Spinal cord (tissue), 10 donors: ENCODE data around the gene DPP6. TPM values are rescaled to one million over a fixed set of nuclear protein-coding genes. Genes with fewer than 3 reads are reported as not detected.
A peak's percentile ranks its signal among the peaks of the same experiment; 100 is the strongest.

Experiments used
- DNase-seq, 6 donors: peaks; one replicate each; pipeline versions ENCODE4 v3.0.0 to v3.0.0-alpha.2; 2013 to 2015; ENCODE audit warnings: low spot score in 6 of 6, low read depth in 4 of 6
- H3K27ac ChIP-seq: one replicate; pipeline ENCODE4 v1.5.1; 2013; ENCODE audit warnings: low read depth, low read length, control low read depth
- H3K27me3 ChIP-seq: one replicate; pipeline ENCODE4 v1.6.1; 2013; ENCODE audit warnings: low read length; ENCODE audit not compliant: control insufficient read depth, insufficient read depth
- H3K36me3 ChIP-seq: one replicate; pipeline ENCODE4 v1.6.1; 2013; ENCODE audit warnings: low read length; ENCODE audit not compliant: control insufficient read depth, insufficient read depth
- H3K4me1 ChIP-seq: one replicate; pipeline ENCODE4 v1.6.1; 2013; ENCODE audit warnings: low read length; ENCODE audit not compliant: control insufficient read depth, insufficient read depth
- H3K4me3 ChIP-seq: one replicate; pipeline ENCODE4 v1.5.1; 2013; ENCODE audit warnings: low read depth, low read length, control low read depth
- H3K9me3 ChIP-seq: one replicate; pipeline ENCODE4 v1.6.1; 2013; ENCODE audit warnings: low read length; ENCODE audit not compliant: control insufficient read depth, insufficient read depth
- WGBS: methylation state at CpG from one replicate; pipeline ENCODE4 v1.1.5; 2013; ENCODE audit warnings: missing lambda C conversion rate; ENCODE audit not compliant: insufficient coverage; 5-methylcytosine and 5-hydroxymethylcytosine counted together
- polyA plus RNA-seq, 2 donors: library from polyadenylated mRNA; unstranded; fragments of 120-200 nt; gene quantifications; one replicate each; pipeline ENCODE4 v1.2.1, GENCODE V29; 2013; ENCODE audit not compliant: insufficient read length in 2 of 2
- total RNA-seq, 2 donors: library from RNA; depleted of rRNA in 1 of 2; stranded (reverse); fragments of 120-200 nt in 1 of 2; fragments of >200 nt in 1 of 2; gene quantifications; one replicate each; pipeline versions ENCODE4 v1.2.3 to v1.2.4, GENCODE V29; 2013 to 2014
- donor health status: healthy.

Gene DPP6
- total and polyA plus RNA-seq, 4 donors: 36.3 to 104 (median 78.5) TPM

DNA sequence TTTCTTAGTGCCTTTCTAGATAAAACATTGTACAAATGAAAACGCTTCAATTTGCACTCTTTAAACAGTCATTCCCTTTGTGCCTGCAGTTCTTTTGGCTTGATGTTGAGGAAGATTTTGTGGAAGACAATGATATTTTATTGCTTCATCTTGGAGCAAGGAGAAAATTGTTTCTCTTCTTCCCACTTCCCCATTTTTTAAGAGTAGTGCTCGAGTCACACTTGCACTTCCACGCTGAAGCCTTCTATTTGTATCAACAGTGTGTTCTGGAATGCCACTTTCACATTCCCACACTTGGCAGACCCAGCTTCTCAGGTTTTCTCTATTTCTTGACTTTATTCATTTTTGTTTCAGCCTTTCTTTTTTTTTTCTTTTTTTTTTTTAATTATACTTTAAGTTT is 581.4 kb downstream of the DPP6 start:
- no CpG with 5 or more reads among the region's 3 CpGs for whole genome bisulfite sequencing
- Histone ChIP-seq H3K9me3 (no peaks in the 10 kb centered on the region), H3K4me1 (peaks cover 4% of the 10 kb centered on the region), H3K27ac (no peak overlapping the region), H3K4me3 (no peak overlapping the region), H3K36me3 (no peaks in the 10 kb centered on the region), H3K27me3 (no peaks in the 10 kb centered on the region)
- DNase-seq: no peak

DNA sequence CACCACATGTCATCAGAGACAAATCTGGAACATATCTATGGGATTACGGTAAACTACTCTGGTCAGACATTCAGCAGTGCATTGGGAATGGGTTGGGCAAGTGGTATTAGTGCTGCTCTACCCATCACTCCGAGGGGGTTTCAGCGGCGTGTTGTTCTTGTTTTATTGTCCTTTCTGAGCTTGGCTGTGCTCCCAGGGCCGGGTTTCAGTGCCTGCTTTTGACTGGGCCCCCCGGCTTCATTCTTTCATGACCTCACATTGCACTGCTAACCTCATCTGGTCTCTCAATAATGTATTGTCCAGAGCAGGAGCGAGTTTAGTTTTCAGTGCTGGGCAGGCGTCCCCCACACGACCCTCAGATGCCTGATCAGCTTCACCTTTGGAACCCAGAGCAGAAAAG is 586.1 kb downstream of the DPP6 start:
- H3K27me3 ChIP-seq: no peaks in the 10 kb centered on the region
- peaks cover 4% of the 10 kb centered on the region for H3K4me1 ChIP-seq
- no peaks in the 10 kb centered on the region for H3K9me3 ChIP-seq
- H3K36me3 ChIP-seq: no peaks in the 10 kb centered on the region
- peak in 1 of 6 donors; percentile 43 for DNase-seq
- WGBS: 38% methylated on average over 9 of the region's 9 CpGs
- H3K27ac ChIP-seq: no peak overlapping the region
- H3K4me3 ChIP-seq: no peak overlapping the region

GRCh38 chr7:154640266-154640865 is 588.2 kb downstream of the DPP6 start:
- H3K36me3 ChIP-seq: no peaks in the 10 kb centered on the region
- peaks cover 4% of the 10 kb centered on the region for H3K4me1 ChIP-seq
- no peaks in the 10 kb centered on the region for H3K27me3 ChIP-seq
- peak in 2 of 6 donors; percentile 53 to 82 for DNase-seq
- H3K4me3 ChIP-seq: no peak overlapping the region
- no peaks in the 10 kb centered on the region for H3K9me3 ChIP-seq
- 46% methylated on average over 4 of the region's 10 CpGs for whole genome bisulfite sequencing
- H3K27ac ChIP-seq: no peak overlapping the region

DNA sequence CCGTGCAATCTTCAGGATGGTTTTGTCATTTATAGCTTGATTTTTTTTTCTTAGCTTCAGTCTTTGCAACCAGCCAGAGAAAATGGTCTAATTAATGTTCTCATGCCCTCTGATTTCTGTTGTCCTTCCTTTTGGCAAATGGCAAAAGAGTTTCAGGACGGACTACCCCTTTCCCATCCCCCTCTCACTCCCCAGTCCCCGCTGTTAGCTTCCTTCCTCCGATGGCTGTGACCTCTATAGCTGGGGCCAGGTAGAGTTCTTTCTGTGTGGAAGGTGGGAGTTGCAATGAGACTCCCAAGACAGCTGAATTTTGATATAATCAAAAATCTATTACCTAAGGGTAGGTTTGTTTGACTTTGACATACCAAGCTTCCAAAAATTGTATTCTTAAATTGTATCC is 588.7 kb downstream of the DPP6 start:
- H3K27me3 ChIP-seq: no peaks in the 10 kb centered on the region
- no peak for DNase-seq
- no peak overlapping the region for H3K27ac ChIP-seq
- peaks cover 4% of the 10 kb centered on the region for H3K4me1 ChIP-seq
- no peaks in the 10 kb centered on the region for H3K9me3 ChIP-seq
- WGBS: no CpG with 5 or more reads among the region's 4 CpGs
- no peak overlapping the region for H3K4me3 ChIP-seq
- H3K36me3 ChIP-seq: no peaks in the 10 kb centered on the region

DNA sequence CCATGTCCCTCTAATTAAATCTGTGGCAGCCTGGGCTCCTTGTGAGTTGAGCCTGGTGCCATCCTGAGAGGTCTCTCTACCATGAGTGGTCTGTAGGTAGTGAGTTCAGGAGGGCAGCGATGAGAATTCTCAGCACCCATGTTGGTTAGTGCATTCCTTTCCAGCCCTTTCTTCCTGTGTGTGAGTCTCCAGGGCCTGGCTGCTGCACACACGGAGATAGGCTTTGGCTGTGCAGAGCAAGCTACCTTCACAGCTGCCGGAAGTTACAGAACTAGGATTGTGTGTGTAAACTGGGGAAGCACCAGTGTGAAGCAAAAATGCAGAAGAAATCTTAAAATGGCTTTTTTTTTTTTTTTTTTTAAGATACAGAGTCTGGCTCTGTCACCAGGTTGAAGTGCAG is 592.2 kb downstream of the DPP6 start:
- H3K4me1 ChIP-seq: no peaks in the 10 kb centered on the region
- WGBS: 96% methylated on average over 3 of the region's 3 CpGs

DNA sequence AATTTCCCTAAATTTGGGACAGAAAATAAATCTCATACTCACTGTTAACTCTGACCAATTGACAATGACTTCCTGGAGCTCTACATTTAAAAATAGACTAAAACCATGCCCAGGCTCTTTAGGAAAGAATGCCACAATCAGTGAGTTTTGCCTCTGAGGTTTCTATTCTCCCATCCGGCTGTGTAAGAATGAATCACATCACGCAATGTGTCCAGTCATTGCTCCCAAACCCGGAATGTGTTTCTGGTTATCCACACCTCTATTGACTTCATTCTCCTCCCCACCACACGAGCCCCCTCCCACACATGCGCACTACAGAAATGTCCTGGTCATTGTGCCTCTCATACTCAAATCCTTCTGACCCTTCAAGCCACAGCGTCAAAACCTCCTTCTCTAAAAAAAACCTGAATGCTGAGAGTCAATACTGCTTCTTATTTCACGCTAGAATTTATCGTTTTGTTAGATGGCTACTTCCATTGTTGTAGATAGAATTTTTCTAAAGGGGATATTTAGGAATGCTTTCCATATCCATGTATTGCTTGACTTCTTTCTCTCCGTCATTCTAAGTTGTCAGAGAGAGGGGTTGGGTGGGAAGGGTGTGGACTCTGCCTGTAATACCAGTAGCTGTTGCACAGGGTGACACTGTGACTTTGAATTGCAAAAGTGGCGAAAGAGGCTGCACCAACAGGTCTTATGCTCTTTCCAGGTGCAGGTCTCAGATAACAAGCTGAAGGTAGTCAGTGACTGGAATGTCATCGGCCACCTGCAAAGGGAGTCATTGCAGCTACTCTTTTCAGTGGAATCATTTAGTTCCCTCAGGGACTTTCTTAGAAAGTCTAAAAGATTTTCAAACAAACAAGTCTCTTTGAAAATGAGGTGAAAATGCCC is 594.2 kb downstream of the DPP6 start:
- Histone ChIP-seq H3K27ac (no peak overlapping the region), H3K27me3 (no peaks in the 10 kb centered on the region), H3K36me3 (peaks cover 4% of the 10 kb centered on the region), H3K4me1 (no peaks in the 10 kb centered on the region), H3K4me3 (no peak overlapping the region), H3K9me3 (peaks cover 4% of the 10 kb centered on the region)
- WGBS: 96% methylated on average over 8 of the region's 11 CpGs
- DNase-seq: no peak

More for the DNA sequence above, 592.2 kb downstream of the DPP6 start:
- Histone ChIP-seq H3K27me3 (no peaks in the 10 kb centered on the region), H3K27ac (no peak overlapping the region), H3K9me3 (no peaks in the 10 kb centered on the region), H3K4me3 (no peak overlapping the region), H3K36me3 (no peaks in the 10 kb centered on the region)
- DNase-seq: no peak

DNA sequence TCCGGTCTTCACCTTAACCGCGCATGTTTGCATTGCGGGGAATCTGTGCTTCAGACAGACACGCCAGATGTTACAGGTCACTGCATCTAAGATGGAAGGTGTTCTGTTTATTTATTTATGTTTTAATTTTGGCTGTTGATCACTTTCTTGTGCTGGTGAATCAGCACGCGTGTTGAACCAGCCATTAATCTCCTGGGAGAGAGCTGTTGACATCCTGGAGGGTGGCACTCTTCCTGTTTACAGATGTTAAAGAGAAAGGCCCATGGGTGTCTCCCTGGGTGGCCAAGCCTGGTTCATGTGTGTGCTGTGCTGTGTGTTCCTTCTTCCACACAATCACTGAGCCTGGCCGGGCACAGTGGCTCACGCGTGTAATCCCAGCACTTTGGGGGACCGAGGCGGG is 595.4 kb downstream of the DPP6 start:
- H3K9me3 ChIP-seq: peaks cover 4% of the 10 kb centered on the region
- DNase-seq: no peak
- H3K4me1 ChIP-seq: no peaks in the 10 kb centered on the region
- no peak overlapping the region for H3K4me3 ChIP-seq
- H3K27ac ChIP-seq: no peak overlapping the region
- WGBS: 89% methylated on average over 8 of the region's 12 CpGs
- peaks cover 4% of the 10 kb centered on the region for H3K36me3 ChIP-seq
- no peaks in the 10 kb centered on the region for H3K27me3 ChIP-seq

- DNase-seq: no peak
- Histone ChIP-seq H3K4me1 (no peaks in the 10 kb centered on the region), H3K36me3 (peaks cover 4% of the 10 kb centered on the region), H3K27ac (no peak overlapping the region), H3K9me3 (peaks cover 4% of the 10 kb centered on the region), H3K4me3 (no peak overlapping the region), H3K27me3 (no peaks in the 10 kb centered on the region)
- no CpG with 5 or more reads among the region's 5 CpGs for WGBS
Measured at GRCh38 chr7:154649015-154649414, 596.8 kb downstream of the DPP6 start.

- H3K9me3 ChIP-seq: peaks cover 4% of the 10 kb centered on the region
- no peaks in the 10 kb centered on the region for H3K27me3 ChIP-seq
- DNase-seq: no peak
- 79% methylated on average over 2 of the region's 5 CpGs for WGBS
- no peak overlapping the region for H3K4me3 ChIP-seq
- H3K27ac ChIP-seq: no peak overlapping the region
- no peaks in the 10 kb centered on the region for H3K4me1 ChIP-seq
- peaks cover 4% of the 10 kb centered on the region for H3K36me3 ChIP-seq
Measured at GRCh38 chr7:154649434-154649833, 597.2 kb downstream of the DPP6 start.

- DNase-seq: no peak
- Histone ChIP-seq H3K27ac (no peak overlapping the region), H3K36me3 (peaks cover 4% of the 10 kb centered on the region), H3K4me1 (no peaks in the 10 kb centered on the region), H3K9me3 (peaks cover 4% of the 10 kb centered on the region), H3K4me3 (no peak overlapping the region), H3K27me3 (no peaks in the 10 kb centered on the region)
- WGBS: 91% methylated on average over 4 of the region's 4 CpGs
Measured at GRCh38 chr7:154650275-154650674, 598.1 kb downstream of the DPP6 start.
